HG02938 (cell line): Measurements from ENCODE around the gene TRIO.

Experiments used
- ATAC-seq: cut with Tn5 transposase; IDR thresholded peaks from one replicate; pipeline ENCODE4 v1.9.1; 2021; ENCODE audit warnings: mild to moderate bottlenecking, moderate library complexity; ENCODE audit not compliant: unreplicated experiment

Gene TRIO

DNA sequence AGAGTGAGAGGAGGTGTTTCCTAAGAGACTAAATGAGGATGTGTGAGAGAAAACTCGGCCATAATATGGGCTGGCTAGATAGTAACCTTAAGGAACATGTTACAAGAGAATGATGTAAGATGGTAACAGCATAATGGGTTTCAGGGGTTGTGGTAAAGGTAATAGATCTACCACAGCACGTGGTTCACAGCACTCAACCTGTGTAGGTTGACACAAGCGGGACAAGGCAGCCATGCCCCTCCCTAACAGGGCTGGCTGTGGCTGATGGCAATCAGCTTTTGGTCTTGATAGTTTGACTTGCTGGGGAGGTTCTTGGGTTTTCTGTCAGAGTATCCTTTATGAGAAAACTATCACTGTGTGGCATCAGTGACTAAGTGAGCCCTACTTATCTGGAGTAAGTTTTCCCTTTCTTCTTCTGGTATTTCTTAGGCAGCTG, 138.6 kb downstream of the TRIO start:
- ATAC-seq = peak; percentile 69

DNA sequence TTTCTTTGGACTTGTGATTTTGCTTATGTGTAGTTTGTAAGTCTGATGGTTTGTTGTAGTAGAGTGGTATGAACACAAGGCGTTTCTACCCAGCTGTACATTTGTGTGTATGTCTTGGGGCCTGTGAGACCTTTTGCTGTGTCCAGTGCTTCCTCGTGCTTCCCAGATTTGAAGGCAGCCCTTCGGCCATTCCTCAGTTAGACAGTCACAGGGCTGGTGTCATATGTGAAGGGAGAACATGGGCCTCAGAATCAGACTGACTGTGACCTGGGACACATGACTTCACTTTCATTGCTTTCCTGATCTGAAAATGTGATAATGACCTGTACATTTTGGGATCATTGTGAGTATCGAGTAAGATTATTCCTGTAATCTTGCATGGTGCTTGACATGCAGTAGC, 140.0 kb downstream of the TRIO start:
- ATAC-seq = no peak

DNA sequence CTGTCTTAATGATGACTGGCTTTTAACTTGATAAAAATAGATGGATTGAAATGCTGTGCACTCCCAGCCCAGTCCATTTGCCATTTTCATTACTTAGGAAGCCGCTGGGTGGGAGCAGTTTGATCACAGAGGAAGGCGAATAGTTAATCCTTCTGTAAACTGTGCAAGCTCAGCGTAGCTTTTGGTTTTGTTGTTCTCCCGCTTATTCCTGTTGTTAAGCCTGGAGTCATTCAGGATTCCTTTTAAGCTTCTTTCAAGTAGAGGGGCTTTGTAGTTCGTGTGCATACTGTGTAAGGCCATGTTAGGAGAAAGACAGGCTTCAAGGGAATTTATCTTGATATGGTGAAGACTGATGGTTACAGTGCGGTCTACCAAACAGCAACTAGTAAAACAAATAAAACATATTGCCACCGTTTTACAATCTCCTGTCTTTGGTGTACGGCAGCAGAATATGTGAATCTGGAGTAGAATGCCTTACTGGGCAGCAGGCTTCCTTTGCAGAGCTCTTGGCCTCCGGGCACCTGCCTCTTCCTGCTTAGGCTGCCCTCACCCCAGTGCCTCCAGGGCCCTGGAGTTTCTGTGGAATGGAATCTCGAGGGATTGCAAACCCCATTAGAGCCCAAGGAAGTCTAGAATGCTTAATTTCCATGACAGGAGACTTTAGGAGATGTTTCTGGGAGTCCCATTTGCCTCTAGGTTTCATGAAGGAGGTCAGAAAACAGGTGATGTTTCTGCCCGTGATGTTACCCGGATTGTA, 141.4 kb downstream of the TRIO start:
- ATAC-seq = no peak

DNA sequence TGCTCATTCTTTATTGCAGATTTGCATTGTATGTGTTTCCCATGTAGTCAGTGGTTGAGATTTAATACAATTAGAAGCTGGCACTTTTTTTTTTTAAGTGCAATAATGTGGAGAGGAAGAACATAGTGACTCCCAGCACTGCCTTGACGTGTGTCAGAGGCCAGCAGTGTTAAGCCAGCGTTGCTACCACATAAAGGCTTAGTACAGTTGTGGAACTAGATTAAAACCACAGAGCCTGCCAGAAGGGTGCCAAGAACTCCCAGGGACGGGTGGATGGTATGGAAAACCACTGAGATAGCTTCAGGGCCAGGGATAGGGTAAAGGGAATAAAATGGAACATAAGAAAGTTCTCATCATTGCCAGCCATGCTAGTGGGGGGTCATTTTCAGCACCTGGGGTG, 142.9 kb downstream of the TRIO start:
- ATAC-seq = no peak

DNA sequence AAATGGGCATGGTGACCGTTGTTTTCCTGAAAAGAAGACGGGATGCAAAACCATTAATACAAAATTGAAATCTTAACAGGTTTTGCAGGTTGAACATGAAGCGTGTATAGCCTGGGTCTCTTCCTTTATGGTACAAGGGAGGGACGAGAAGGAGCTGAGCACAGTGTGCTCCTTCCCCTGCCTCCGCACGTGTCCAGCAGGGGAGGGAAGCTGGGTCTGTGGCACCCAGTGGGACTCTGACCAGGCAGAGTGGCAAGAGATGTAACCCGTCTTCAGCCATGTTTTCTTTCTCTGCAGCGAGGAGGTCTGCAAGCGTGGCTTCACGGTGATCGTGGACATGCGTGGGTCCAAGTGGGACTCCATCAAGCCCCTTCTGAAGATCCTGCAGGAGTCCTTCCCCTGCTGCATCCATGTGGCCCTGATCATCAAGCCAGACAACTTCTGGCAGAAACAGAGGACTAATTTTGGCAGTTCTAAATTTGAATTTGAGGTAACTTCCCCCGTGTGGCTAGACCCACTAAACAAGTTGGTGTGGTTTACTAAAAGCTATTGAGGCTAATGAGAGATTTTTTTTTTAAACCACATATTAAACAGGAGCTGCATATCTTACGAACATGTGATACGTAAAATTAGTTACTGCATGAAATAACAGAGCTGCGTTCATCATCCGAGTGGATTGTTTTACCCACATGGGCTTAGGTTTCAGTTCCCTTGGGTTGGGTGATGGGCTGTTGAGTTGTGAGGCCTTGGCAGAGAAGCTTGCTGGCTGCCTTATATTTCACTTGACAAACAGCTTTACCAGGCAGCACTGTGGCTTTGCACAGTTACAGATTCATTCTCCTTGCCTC, 143.7 kb downstream of the TRIO start:
- ATAC-seq = peak; percentile 90

DNA sequence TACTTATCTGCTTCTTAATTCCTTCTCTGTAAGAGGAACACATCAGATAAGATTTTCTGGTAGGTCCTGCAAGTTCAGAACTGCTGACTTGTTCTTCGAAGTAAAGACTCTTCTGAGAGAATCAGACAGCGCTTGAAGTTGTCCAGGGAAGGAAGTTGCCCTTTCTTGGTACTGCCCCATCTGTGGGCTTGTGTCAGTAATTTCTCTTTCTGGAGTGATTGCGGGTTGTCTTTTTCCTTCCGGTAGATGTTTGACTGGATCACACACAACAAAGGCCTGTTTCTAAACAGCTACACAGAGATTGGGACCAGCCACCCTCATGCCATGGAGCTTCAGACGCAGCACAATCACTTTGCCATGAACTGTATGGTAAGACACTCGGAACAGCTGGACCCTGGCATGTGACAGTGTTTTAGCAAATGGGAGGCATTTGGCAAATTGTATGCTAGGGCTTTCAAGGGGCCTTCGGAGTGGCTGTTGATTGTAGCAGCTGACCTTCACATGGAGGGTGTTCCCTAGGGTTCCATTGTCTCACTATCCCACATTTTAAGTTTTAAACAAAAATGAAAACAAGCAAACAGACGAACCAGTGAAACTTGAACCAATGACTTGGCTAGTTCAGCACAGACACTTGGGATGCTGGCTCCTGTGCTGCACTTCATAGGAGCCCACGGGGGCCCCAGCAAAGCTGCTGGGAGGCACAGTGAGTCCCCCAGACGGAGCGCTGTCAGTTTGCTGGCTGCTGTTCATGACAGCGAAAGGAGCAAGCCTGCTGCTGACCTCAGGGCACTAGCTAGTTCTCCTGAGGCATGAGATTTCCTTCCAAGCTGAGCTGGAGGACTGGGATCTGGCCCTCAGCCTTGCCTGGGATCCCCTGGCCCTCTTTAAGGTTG, 149.9 kb downstream of the TRIO start:
- ATAC-seq = no peak

DNA sequence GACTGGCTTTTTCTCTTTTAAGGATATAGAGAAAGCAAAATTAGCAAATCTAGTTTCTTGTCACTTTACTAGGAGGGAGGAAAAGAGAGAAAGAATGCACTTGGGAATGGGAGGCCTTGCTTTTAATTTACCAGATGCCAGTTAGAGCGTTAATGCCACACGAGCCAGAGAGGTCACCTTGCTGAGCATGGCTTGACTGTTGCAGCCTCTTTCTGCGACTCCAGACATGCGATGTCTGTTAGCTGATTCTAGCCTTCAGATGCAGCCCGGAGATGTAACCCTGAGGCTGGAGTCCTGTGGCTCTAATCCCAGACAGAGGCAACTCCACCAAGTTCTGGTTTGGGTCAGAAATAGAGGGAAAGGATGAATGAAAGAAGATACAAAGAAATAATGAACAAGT, 152.5 kb downstream of the TRIO start:
- ATAC-seq = no peak

DNA sequence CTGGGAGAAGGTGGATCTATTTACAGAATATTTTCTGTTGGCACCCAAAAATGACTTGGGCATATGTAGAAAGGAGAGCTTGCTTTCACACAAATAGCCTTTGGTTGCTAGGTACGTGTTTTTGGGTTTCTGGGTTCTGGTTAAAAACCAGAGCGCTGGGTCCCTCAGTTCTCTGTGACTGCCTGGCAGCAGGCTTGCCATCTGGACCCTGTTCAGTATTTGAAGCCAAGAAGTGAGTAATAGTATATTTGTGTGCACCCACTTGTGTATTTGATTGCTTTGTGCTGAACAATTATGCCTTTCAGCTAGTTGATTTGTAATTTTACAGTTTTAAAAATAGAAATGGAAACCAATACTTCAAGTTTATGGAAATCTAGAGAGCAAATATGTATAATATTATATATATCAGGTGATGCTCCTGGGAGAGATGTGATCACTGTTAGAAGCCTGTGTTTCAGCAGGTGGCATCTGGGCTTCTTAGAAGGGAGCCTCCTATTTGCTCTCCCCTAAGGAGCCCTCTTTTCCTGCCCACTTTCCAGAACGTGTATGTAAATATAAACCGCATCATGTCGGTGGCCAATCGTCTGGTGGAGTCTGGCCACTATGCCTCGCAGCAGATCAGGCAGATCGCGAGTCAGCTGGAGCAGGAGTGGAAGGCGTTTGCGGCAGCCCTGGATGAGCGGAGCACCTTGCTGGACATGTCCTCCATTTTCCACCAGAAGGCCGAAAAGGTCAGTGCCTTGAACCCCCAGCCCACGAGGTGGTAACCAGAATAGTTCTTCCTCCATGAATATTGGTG, 153.6 kb downstream of the TRIO start:
- no peak for ATAC-seq

DNA sequence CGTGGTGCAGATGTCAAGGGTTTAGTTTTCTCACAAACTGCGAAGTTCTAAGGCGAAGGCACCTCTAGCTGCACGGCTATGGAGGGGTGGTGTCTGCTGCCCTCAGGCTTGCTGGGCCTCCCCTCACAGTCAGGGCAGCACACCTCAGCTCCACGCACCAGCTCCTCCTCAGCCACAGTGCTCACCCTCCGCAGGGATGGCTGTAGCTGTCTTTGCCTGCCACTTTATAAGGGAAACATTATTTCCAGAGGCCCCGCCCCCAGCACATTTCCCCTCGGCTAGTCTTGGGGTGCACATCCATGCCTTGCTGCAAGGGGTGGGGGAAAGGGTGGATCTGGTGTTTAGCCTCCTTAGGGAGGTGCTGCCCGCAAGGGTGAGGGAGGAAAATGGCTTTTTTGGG, 154.6 kb downstream of the TRIO start:
- ATAC-seq = no peak

DNA sequence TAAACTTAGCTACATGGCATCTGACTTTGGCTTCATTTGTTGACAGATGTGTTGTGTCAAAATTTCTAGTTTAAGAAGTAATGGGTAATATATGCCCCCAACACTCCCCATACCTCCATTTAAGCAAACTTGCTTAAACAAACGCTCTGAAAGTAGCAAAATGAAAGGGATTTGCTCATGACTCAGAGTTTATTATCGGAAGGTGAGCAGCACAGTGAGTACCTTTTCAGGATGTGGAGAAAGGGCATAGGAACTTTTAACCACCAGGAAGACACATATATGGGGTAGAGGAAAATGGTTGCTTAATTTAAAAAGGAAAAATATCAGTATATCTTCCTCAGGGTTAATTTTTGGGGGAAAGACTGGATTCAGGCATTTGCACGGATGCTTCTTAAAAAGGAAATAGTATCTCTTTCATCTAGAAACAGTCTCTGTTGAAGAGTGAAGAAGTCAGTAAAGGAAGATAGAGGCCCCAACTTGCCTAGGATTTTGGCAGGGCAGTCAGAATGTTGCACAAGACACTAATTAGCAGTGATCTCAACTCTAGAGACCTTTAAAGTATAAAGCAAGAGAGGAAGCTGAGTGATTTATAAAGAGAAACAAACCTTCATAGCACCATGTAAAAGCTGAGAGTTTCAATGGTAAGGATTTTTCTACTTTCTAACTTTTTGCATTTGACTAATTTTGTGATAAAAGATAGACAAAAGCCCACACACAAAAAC, 155.1 kb downstream of the TRIO start:
- no peak for ATAC-seq

DNA sequence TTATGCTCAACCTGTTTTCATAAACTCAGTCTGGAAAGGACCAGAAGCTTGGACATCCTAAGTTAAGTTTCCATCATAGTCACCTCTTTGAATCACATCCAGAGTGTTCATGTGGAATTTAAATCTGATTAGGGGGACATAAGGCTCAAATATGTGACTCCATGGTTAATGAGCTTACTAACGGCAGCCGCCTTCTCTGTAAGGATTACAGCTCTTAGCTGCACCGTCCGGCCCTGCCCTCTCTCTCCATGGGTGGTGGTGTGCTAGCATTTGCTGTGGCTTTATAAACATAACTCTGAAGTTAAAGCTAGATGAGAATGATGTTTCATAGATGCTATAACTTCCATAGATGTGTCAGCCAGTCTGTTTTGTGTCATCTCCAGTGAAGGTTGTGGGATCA, 156.5 kb downstream of the TRIO start:
- ATAC-seq = no peak

DNA sequence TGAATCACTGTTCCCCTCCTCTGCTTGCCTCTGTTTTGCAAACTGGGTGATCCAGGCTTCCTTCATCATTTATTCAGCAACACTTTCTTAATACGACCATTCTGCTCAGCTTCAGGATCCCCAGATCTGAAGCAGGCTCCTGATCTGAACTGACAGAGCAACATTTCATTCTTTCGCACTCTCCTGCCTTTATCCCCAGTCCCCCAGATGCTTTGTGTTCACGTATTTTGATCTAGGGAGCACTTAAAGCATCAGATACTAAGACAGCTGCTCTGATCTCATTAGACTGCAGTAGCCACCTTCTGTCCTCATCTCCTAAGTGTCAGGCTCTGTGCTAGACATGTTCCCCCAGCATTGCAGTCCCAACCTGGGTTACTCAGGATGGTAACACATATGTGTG, 158.0 kb downstream of the TRIO start:
- ATAC-seq = no peak

DNA sequence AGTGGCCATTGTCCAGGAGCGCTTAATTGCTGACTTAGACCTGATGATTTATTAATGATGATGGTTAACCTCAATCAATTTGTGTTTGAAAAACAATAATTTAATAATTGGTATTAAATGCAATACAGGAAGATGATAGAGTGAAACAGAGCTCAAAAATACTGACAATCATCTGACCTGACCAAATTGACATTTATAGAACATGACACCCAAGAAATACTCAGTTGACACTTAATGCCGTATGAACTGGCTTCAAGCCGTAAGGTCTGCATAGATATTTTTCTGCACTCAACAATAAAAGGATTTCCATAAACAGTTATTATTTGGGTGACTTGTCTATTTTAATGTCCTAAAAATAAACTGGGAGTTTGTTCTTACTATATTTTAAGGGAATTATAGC, 159.2 kb downstream of the TRIO start:
- ATAC-seq = no peak

DNA sequence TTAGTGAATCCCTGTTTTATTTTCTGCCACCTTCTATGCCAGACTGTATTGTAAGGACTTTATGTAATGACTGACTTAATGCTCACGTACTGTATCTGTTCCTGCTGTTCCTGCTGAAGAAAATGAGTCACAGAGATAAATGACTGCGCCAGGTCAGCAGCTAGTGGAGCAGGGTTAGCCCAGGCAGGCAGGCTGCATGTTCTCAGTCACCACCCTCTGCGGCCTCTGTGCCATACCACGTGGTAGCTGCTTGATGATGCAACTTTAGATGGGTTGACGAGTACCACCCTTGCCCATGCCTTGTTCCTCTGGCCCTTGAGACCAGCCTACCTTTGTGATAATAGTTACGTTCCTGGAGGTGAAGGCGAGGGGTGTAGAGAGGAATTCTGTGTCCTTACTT, 161.9 kb downstream of the TRIO start:
- no peak for ATAC-seq

DNA sequence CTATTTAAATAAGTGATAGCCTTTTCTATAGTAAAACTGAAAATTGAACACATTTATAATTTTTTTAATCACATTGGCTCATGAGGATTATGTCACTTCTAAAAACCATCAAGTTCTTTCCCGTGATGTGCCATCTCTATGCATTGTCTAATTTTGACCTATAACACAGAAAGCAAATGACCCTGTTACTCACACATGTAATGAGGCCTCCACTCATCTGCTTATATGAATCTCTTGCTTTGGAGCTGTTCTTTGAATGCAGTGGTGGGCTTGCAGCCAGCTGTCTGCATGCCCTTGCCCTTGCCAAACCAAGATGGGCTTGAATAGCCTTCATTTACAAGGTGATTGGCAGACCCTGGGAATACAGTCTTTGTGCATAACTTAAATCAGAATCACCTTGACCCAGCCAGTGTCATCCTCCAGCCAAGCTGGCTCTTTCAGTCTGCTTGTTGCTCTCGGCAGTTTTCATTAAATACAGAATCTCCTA, 163.2 kb downstream of the TRIO start:
- no peak for ATAC-seq

DNA sequence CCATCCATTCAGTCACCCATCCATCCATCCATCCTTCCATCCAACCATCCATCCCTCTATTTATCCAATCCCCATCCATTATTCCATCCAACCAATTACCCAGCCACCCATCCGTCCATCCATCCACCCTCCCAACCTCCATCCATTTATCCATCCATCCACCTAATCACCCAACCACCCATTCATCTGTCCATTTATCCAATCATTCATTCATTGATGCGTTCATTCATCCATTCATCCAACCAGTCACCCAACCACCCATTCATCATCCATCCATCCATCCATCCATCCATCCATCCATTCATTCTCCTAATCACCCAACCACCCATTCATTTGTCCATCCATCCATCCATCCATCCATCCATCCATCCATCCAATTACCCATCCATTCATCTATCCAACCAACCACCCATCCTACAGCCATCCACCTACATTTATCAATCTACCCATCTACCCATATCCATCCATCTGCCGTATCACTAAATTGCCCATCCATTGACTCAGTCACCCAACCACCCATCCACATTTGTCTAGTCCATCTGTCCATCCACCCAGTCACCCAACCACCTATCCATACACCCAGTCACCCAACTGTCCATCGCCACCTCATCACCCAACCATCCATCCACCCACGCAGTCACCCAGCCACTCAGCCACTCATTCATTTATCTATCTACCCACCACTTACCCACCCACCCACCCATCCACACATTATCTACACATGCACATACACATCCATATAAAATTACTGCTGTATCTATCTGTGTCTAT, 165.4 kb downstream of the TRIO start:
- ATAC-seq = no peak

DNA sequence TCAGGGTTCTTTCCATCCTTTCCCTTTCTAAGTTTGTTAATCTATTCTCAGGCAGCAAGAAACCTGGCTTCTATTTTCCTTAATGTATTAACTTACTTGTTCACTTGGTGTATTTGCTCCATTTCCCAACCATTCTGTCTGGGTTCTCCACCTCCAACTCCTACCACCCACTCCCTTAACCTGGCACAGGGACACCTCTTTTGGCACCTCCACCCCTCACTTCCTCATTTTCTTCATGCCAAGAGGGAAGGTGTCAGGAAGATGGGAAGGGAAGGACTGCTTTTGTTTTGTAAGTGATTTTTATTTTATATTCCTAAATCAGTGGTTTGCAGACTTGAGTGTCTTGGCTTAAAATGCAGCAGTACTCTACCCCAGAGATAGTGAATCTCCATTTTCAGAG, 166.1 kb downstream of the TRIO start:
- no peak for ATAC-seq

DNA sequence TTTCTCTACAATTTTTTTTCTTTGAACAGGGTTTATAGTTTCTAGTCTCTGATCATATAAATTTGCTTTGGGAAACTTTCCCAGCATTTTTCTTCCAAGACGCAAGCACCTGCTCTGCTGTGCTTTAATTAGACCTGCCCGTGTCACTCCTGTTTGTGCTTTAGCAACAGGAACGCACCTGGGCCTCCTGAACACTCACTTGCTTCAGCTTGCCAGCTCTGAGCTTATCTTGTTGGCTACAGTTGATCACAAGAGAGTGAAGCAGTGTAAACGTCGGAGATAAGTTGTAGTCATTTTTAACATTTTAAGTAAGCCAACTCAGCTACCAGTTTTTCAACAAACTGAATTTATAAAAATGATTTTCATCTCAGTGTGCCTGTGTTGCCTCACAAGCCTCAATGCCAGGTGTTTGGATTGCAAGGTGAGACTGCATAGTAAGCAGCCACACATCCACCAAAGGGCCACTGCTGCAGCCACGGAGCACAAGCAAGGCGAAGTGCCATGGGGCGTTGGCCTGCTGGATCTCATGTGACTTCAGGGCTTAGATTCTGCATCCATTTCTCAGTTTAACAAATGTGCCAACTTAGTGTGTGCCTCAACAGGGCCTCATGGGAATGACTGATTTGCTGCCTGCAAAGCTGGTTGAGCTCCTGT, 166.9 kb downstream of the TRIO start:
- ATAC-seq = no peak
